Effector memory CD4-positive, alpha-beta T cell (primary cell): ENCODE measurements around the gene NRSN1.
"Not testable (repeated sequence)": the region's sequence is repeated elsewhere in the genome, so short reads cannot be mapped to it uniquely, and the experiment has no call there.

ENCODE experiments used
- DNase-seq, 3 donors: peaks; one replicate each; pipeline ENCODE4 v3.0.0-alpha.2; 2020
- H3K27ac ChIP-seq: 2 replicates; pipeline ENCODE4 v1.7.0; 2013; ENCODE audit warnings: mild to moderate bottlenecking, low read length, moderate library complexity; ENCODE audit not compliant: insufficient read depth, poor library complexity, severe bottlenecking
- H3K27me3 ChIP-seq: replicated peaks from 2 replicates; pipeline ENCODE4 v1.7.0; 2013; ENCODE audit warnings: mild to moderate bottlenecking, low read length; ENCODE audit not compliant: insufficient read depth, control insufficient read depth, poor library complexity, severe bottlenecking
- H3K36me3 ChIP-seq: 2 replicates; pipeline ENCODE4 v1.7.0; 2013; ENCODE audit warnings: mild to moderate bottlenecking, low read length, moderate library complexity; ENCODE audit not compliant: control insufficient read depth, insufficient read depth
- H3K4me1 ChIP-seq: 2 replicates; pipeline ENCODE4 v1.7.0; 2013; ENCODE audit warnings: low read length, mild to moderate bottlenecking; ENCODE audit not compliant: control insufficient read depth, insufficient read depth, poor library complexity, severe bottlenecking
- H3K4me3 ChIP-seq: 2 replicates; pipeline ENCODE4 v1.7.0; 2013; ENCODE audit warnings: low read length, low read depth, mild to moderate bottlenecking; ENCODE audit not compliant: insufficient read depth, poor library complexity, severe bottlenecking
- H3K9me3 ChIP-seq: 2 replicates; pipeline ENCODE4 v1.7.0; 2013; ENCODE audit warnings: mild to moderate bottlenecking, low read length, moderate library complexity; ENCODE audit not compliant: control insufficient read depth

The NRSN1 gene

GRCh38 chr6:24139080-24139479 is 13.1 kb downstream of the NRSN1 start:
- Histone ChIP-seq H3K4me1 (no peaks in the 10 kb centered on the region), H3K9me3 (no peaks in the 10 kb centered on the region), H3K36me3 (no peaks in the 10 kb centered on the region), H3K27me3 (no peaks in the 10 kb centered on the region), H3K4me3 (no peak overlapping the region), H3K27ac (no peak overlapping the region)
- no peak for DNase-seq

GRCh38 chr6:24139639-24140038 is 13.6 kb downstream of the NRSN1 start:
- Histone ChIP-seq H3K27ac (no peak overlapping the region), H3K36me3 (no peaks in the 10 kb centered on the region)
- no peak for DNase-seq

GRCh38 chr6:24140591-24140990 is 14.6 kb downstream of the NRSN1 start:
- Histone ChIP-seq H3K4me1 (no peaks in the 10 kb centered on the region), H3K36me3 (no peaks in the 10 kb centered on the region), H3K9me3 (no peaks in the 10 kb centered on the region), H3K4me3 (no peak overlapping the region), H3K27ac (no peak overlapping the region), H3K27me3 (no peaks in the 10 kb centered on the region)
- no peak for DNase-seq

More at GRCh38 chr6:24139639-24140038, 13.6 kb downstream of the NRSN1 start:
- no peak overlapping the region for H3K4me3 ChIP-seq
- no peaks in the 10 kb centered on the region for H3K4me1 ChIP-seq
- H3K9me3 ChIP-seq = no peaks in the 10 kb centered on the region
- no peaks in the 10 kb centered on the region for H3K27me3 ChIP-seq

GRCh38 chr6:24142733-24143132 is 16.7 kb downstream of the NRSN1 start:
- DNase-seq = not testable (repeated sequence)

GRCh38 chr6:24145690-24146131 is 19.7 kb downstream of the NRSN1 start:
- Histone ChIP-seq H3K4me1 (no peaks in the 10 kb centered on the region), H3K4me3 (no peak overlapping the region), H3K36me3 (no peaks in the 10 kb centered on the region), H3K9me3 (no peaks in the 10 kb centered on the region), H3K27me3 (no peaks in the 10 kb centered on the region), H3K27ac (no peak overlapping the region)
- DNase-seq = no peak

More at GRCh38 chr6:24142733-24143132, 16.7 kb downstream of the NRSN1 start:
- not testable (repeated sequence) for H3K27me3 ChIP-seq, H3K9me3 ChIP-seq, H3K27ac ChIP-seq, H3K36me3 ChIP-seq, H3K4me1 ChIP-seq, H3K4me3 ChIP-seq

- Histone ChIP-seq H3K27me3 (no peaks in the 10 kb centered on the region), H3K27ac (no peak overlapping the region), H3K4me3 (no peak overlapping the region), H3K36me3 (no peaks in the 10 kb centered on the region), H3K4me1 (no peaks in the 10 kb centered on the region), H3K9me3 (no peaks in the 10 kb centered on the region)
- DNase-seq = no peak
Observed at GRCh38 chr6:24146871-24147270, 20.9 kb downstream of the NRSN1 start.

GRCh38 chr6:24147511-24148153 is 21.6 kb downstream of the NRSN1 start:
- Histone ChIP-seq H3K27me3 (no peaks in the 10 kb centered on the region), H3K4me3 (no peak overlapping the region), H3K27ac (no peak overlapping the region), H3K4me1 (no peaks in the 10 kb centered on the region), H3K9me3 (no peaks in the 10 kb centered on the region), H3K36me3 (no peaks in the 10 kb centered on the region)
- DNase-seq = no peak

- H3K36me3 ChIP-seq = no peaks in the 10 kb centered on the region
- no peak overlapping the region for H3K4me3 ChIP-seq
- H3K4me1 ChIP-seq = no peaks in the 10 kb centered on the region
- H3K9me3 ChIP-seq = no peaks in the 10 kb centered on the region
- no peak for DNase-seq
- H3K27me3 ChIP-seq = no peaks in the 10 kb centered on the region
- H3K27ac ChIP-seq = no peak overlapping the region
Observed at GRCh38 chr6:24148154-24148570, 22.1 kb downstream of the NRSN1 start.

GRCh38 chr6:24148684-24149083 is 22.7 kb downstream of the NRSN1 start:
- Histone ChIP-seq H3K9me3 (no peaks in the 10 kb centered on the region), H3K27me3 (no peaks in the 10 kb centered on the region), H3K4me1 (no peaks in the 10 kb centered on the region), H3K27ac (no peak overlapping the region), H3K4me3 (no peak overlapping the region), H3K36me3 (no peaks in the 10 kb centered on the region)
- DNase-seq = no peak

- no peak for DNase-seq
- Histone ChIP-seq H3K4me3 (no peak overlapping the region), H3K4me1 (no peaks in the 10 kb centered on the region)
Observed at GRCh38 chr6:24149296-24149695, 23.3 kb downstream of the NRSN1 start.

More at GRCh38 chr6:24149296-24149695, 23.3 kb downstream of the NRSN1 start:
- Histone ChIP-seq H3K27me3 (no peaks in the 10 kb centered on the region), H3K36me3 (no peaks in the 10 kb centered on the region), H3K9me3 (no peaks in the 10 kb centered on the region), H3K27ac (no peak overlapping the region)
